ENCODE results near the gene ACSS2. TPM values are rescaled to one million over a fixed set of nuclear protein-coding genes. Genes with fewer than 3 reads are reported as not detected.

Gene ACSS2
- polyA plus RNA-seq (2013, experiment 1 of 2): 25.3 TPM
- 39.4 TPM for polyA plus RNA-seq (2013, experiment 2 of 2)

GRCh38 chr20:34876406-34877282, at the start of gene ACSS2:
Gene ACSS2 (plus strand): TSS chr20:34876612. CDS start chr20:34876646, 34 bp downstream.
- no peaks in the 10 kb centered on the region for H3K9me3 ChIP-seq (ENCODE audit: insufficient read depth, low read depth, low read length)
- H3K27me3 ChIP-seq (ENCODE audit: insufficient read depth, low read length): peaks cover 34% of the 10 kb centered on the region
- H3K36me3 ChIP-seq (ENCODE audit: insufficient read depth, low read length): no peaks in the 10 kb centered on the region
- peak within 1 kb of the TSS; percentile 58; the same call in 1 of the 2 replicates for H3K9ac ChIP-seq (ENCODE audit: low read depth, low read length)
- H3K27ac ChIP-seq (ENCODE audit: low read depth, low read length): no peak within 1 kb of the TSS
- H3K4me1 ChIP-seq (ENCODE audit: insufficient read depth, low read length): peaks cover 9% of the 10 kb centered on the region; the same call in 1 of the 2 replicates
- peak within 1 kb of the TSS; percentile 77 for H3K4me3 ChIP-seq (ENCODE audit: low read length)
- 1% methylated on average over 63 of the region's 63 CpGs for WGBS

GRCh38 chr20:34829191-34829590, 47.2 kb upstream of the ACSS2 start:
- Histone ChIP-seq H3K9me3 (ENCODE audit: insufficient read depth, low read depth, low read length) (no peaks in the 10 kb centered on the region), H3K36me3 (ENCODE audit: insufficient read depth, low read length) (no peaks in the 10 kb centered on the region), H3K27ac (ENCODE audit: low read depth, low read length) (no peak overlapping the region), H3K9ac (ENCODE audit: low read depth, low read length) (no peak overlapping the region), H3K27me3 (ENCODE audit: insufficient read depth, low read length) (peaks cover 3% of the 10 kb centered on the region; the same call in 1 of the 2 replicates), H3K4me3 (ENCODE audit: low read length) (no peak overlapping the region), H3K4me1 (ENCODE audit: insufficient read depth, low read length) (peaks cover 1% of the 10 kb centered on the region)
- 68% methylated on average over 3 of the region's 3 CpGs for WGBS

- Histone ChIP-seq H3K9me3 (ENCODE audit: insufficient read depth, low read depth, low read length) (0 out of 2 replicates have a peak, but pooled peaks cover 5% of the 10 kb centered on the region), H3K4me1 (ENCODE audit: insufficient read depth, low read length) (no peaks in the 10 kb centered on the region), H3K36me3 (ENCODE audit: insufficient read depth, low read length) (no peaks in the 10 kb centered on the region), H3K9ac (ENCODE audit: low read depth, low read length) (no peak overlapping the region), H3K27me3 (ENCODE audit: insufficient read depth, low read length) (peaks cover 3% of the 10 kb centered on the region; the same call in 1 of the 2 replicates), H3K27ac (ENCODE audit: low read depth, low read length) (no peak overlapping the region), H3K4me3 (ENCODE audit: low read length) (no peak overlapping the region)
- 88% methylated on average over 5 of the region's 5 CpGs for WGBS
These were observed 44.5 kb upstream of the ACSS2 start for GRCh38 chr20:34831936-34832335.

- WGBS: 82% methylated on average over 6 of the region's 6 CpGs
- no peaks in the 10 kb centered on the region for H3K36me3 ChIP-seq (ENCODE audit: insufficient read depth, low read length)
- H3K9me3 ChIP-seq (ENCODE audit: insufficient read depth, low read depth, low read length): 0 out of 2 replicates have a peak, but pooled peaks cover 5% of the 10 kb centered on the region
- no peak overlapping the region for H3K9ac ChIP-seq (ENCODE audit: low read depth, low read length)
- peaks cover 3% of the 10 kb centered on the region; the same call in 1 of the 2 replicates for H3K27me3 ChIP-seq (ENCODE audit: insufficient read depth, low read length)
- no peak overlapping the region for H3K4me3 ChIP-seq (ENCODE audit: low read length)
- H3K27ac ChIP-seq (ENCODE audit: low read depth, low read length): no peak overlapping the region
- no peaks in the 10 kb centered on the region for H3K4me1 ChIP-seq (ENCODE audit: insufficient read depth, low read length)
These were observed 41.9 kb upstream of the ACSS2 start for GRCh38 chr20:34834459-34834893.

DNA sequence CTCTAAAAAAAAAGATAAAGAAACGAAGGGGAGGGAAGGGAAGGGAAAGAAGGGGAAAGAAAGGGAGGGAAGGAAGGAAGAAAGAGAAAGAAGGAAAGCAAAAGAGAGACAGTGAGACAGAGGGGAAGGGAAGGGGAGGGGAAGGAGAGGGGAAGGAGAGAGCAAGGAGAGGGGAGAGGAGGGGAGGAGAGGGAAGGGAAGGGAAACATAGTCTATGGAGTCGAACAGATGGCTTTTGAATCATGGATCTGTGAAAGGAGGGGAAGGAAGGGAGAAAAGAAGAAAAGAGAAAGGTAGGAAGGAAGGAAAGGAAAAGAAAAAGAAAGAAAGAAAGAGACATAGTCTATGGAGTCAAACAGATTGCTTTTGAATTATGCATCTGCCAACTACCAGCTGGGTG, 34.3 kb upstream of the ACSS2 start:
- WGBS: 76% methylated on average over 2 of the region's 2 CpGs
- Histone ChIP-seq H3K9me3 (ENCODE audit: insufficient read depth, low read depth, low read length) (no peaks in the 10 kb centered on the region), H3K4me3 (ENCODE audit: low read length) (no peak overlapping the region)

GRCh38 chr20:34843421-34843820, 33.0 kb upstream of the ACSS2 start:
- WGBS: 94% methylated on average over 2 of the region's 2 CpGs
- H3K27ac ChIP-seq (ENCODE audit: low read depth, low read length): no peak overlapping the region
- no peaks in the 10 kb centered on the region for H3K9me3 ChIP-seq (ENCODE audit: insufficient read depth, low read depth, low read length)
- H3K27me3 ChIP-seq (ENCODE audit: insufficient read depth, low read length): no peaks in the 10 kb centered on the region
- no peak overlapping the region for H3K4me3 ChIP-seq (ENCODE audit: low read length)
- no peaks in the 10 kb centered on the region for H3K4me1 ChIP-seq (ENCODE audit: insufficient read depth, low read length)
- H3K9ac ChIP-seq (ENCODE audit: low read depth, low read length): no peak overlapping the region
- H3K36me3 ChIP-seq (ENCODE audit: insufficient read depth, low read length): peaks cover 3% of the 10 kb centered on the region

More for the DNA sequence above, 34.3 kb upstream of the ACSS2 start:
- H3K27me3 ChIP-seq (ENCODE audit: insufficient read depth, low read length): no peaks in the 10 kb centered on the region
- no peak overlapping the region for H3K27ac ChIP-seq (ENCODE audit: low read depth, low read length)
- H3K4me1 ChIP-seq (ENCODE audit: insufficient read depth, low read length): no peaks in the 10 kb centered on the region
- no peaks in the 10 kb centered on the region; the same call in 1 of the 2 replicates for H3K36me3 ChIP-seq (ENCODE audit: insufficient read depth, low read length)
- H3K9ac ChIP-seq (ENCODE audit: low read depth, low read length): no peak overlapping the region

- Histone ChIP-seq H3K36me3 (ENCODE audit: insufficient read depth, low read length) (peaks cover 38% of the 10 kb centered on the region), H3K4me1 (ENCODE audit: insufficient read depth, low read length) (no peaks in the 10 kb centered on the region), H3K27me3 (ENCODE audit: insufficient read depth, low read length) (no peaks in the 10 kb centered on the region), H3K27ac (ENCODE audit: low read depth, low read length) (no peak overlapping the region), H3K9ac (ENCODE audit: low read depth, low read length) (no peak overlapping the region), H3K9me3 (ENCODE audit: insufficient read depth, low read depth, low read length) (no peaks in the 10 kb centered on the region), H3K4me3 (ENCODE audit: low read length) (no peak overlapping the region)
- WGBS: 95% methylated on average over 4 of the region's 5 CpGs
These were observed 27.8 kb upstream of the ACSS2 start for GRCh38 chr20:34848597-34848996.

GRCh38 chr20:34849778-34850177, 26.6 kb upstream of the ACSS2 start:
- H3K4me1 ChIP-seq (ENCODE audit: insufficient read depth, low read length): no peaks in the 10 kb centered on the region
- 87% methylated on average over 9 of the region's 9 CpGs for WGBS
- no peaks in the 10 kb centered on the region for H3K9me3 ChIP-seq (ENCODE audit: insufficient read depth, low read depth, low read length)
- no peak overlapping the region for H3K9ac ChIP-seq (ENCODE audit: low read depth, low read length)
- no peak overlapping the region for H3K4me3 ChIP-seq (ENCODE audit: low read length)
- no peak overlapping the region for H3K27ac ChIP-seq (ENCODE audit: low read depth, low read length)
- no peaks in the 10 kb centered on the region for H3K27me3 ChIP-seq (ENCODE audit: insufficient read depth, low read length)
- peaks cover 43% of the 10 kb centered on the region for H3K36me3 ChIP-seq (ENCODE audit: insufficient read depth, low read length)

GRCh38 chr20:34850969-34851368, 25.4 kb upstream of the ACSS2 start:
- Histone ChIP-seq H3K36me3 (ENCODE audit: insufficient read depth, low read length) (peaks cover 46% of the 10 kb centered on the region), H3K9ac (ENCODE audit: low read depth, low read length) (no peak overlapping the region), H3K9me3 (ENCODE audit: insufficient read depth, low read depth, low read length) (no peaks in the 10 kb centered on the region), H3K27ac (ENCODE audit: low read depth, low read length) (no peak overlapping the region), H3K4me3 (ENCODE audit: low read length) (no peak overlapping the region), H3K4me1 (ENCODE audit: insufficient read depth, low read length) (no peaks in the 10 kb centered on the region), H3K27me3 (ENCODE audit: insufficient read depth, low read length) (no peaks in the 10 kb centered on the region)
- WGBS: 95% methylated on average over 14 of the region's 14 CpGs

DNA sequence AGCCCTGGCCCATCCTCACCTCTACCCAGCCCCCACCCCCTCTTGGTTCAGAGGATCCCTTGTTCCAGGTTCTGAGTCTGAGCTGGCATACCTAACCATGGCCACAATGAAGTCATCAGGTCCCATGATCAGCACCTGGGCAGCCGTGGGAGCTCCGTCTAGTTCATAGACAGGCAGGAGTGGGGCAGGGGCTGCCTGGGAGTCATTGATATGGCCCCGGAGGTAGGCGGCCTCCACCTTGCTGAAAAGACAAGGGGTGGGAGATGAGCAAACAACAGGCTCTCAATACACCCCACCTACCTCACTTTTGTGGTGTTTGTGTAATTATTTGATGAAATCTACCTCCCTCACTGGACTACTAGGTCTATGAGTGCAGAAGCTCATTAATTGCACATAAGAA, 24.1 kb upstream of the ACSS2 start:
- no peaks in the 10 kb centered on the region for H3K4me1 ChIP-seq (ENCODE audit: insufficient read depth, low read length)
- no peaks in the 10 kb centered on the region for H3K27me3 ChIP-seq (ENCODE audit: insufficient read depth, low read length)
- no peak overlapping the region for H3K9ac ChIP-seq (ENCODE audit: low read depth, low read length)
- WGBS: 95% methylated on average over 2 of the region's 4 CpGs
- no peak overlapping the region for H3K27ac ChIP-seq (ENCODE audit: low read depth, low read length)
- H3K9me3 ChIP-seq (ENCODE audit: insufficient read depth, low read depth, low read length): no peaks in the 10 kb centered on the region
- peaks cover 53% of the 10 kb centered on the region for H3K36me3 ChIP-seq (ENCODE audit: insufficient read depth, low read length)
- no peak overlapping the region for H3K4me3 ChIP-seq (ENCODE audit: low read length)

GRCh38 chr20:34859367-34859766, 17.0 kb upstream of the ACSS2 start:
- peaks cover 34% of the 10 kb centered on the region; the same call in 1 of the 2 replicates for H3K36me3 ChIP-seq (ENCODE audit: insufficient read depth, low read length)
- H3K27me3 ChIP-seq (ENCODE audit: insufficient read depth, low read length): no peaks in the 10 kb centered on the region
- H3K27ac ChIP-seq (ENCODE audit: low read depth, low read length): no peak overlapping the region
- H3K4me3 ChIP-seq (ENCODE audit: low read length): no peak overlapping the region
- peaks cover 4% of the 10 kb centered on the region; the same call in 1 of the 2 replicates for H3K4me1 ChIP-seq (ENCODE audit: insufficient read depth, low read length)
- no peaks in the 10 kb centered on the region for H3K9me3 ChIP-seq (ENCODE audit: insufficient read depth, low read depth, low read length)
- 96% methylated on average over 26 of the region's 26 CpGs for WGBS
- no peak overlapping the region for H3K9ac ChIP-seq (ENCODE audit: low read depth, low read length)
